Neural progenitor cell (in vitro differentiated cells): ENCODE data around the gene LIMK2. TPM values are rescaled to one million over a fixed set of nuclear protein-coding genes. Genes with fewer than 3 reads are reported as not detected.

Experiments
- DNase-seq: peaks from one replicate; pipeline ENCODE4 v3.0.0-alpha.2; 2016; ENCODE audit warnings: low spot score
- H2AFZ ChIP-seq: fragments of 200-600 bp; sonication (generic); replicated peaks from 2 replicates; pipeline ENCODE4 v1.6.1; 2016; ENCODE audit warnings: antibody characterized with exemption
- H3F3A ChIP-seq: fragments of 200-600 bp; sonication (generic); 2 replicates; pipeline ENCODE4 v1.6.1; 2016; ENCODE audit warnings: antibody characterized with exemption, low read depth
- H3K27ac ChIP-seq: fragments of 200-600 bp; sonication (generic); 2 replicates; pipeline ENCODE4 v1.5.1; 2016; ENCODE audit warnings: mild to moderate bottlenecking
- H3K27me3 ChIP-seq: fragments of 200-600 bp; sonication (generic); 2 replicates; pipeline ENCODE4 v1.6.1; 2016; ENCODE audit warnings: mild to moderate bottlenecking, moderate library complexity
- H3K36me3 ChIP-seq: fragments of 200-600 bp; sonication (generic); 2 replicates; pipeline ENCODE4 v1.5.1; 2016
- H3K4me1 ChIP-seq: fragments of 200-600 bp; sonication (generic); 2 replicates; pipeline ENCODE4 v1.6.1; 2016; ENCODE audit warnings: mixed run types
- H3K4me2 ChIP-seq: fragments of 200-600 bp; sonication (generic); 2 replicates; pipeline ENCODE4 v1.6.1; 2016
- H3K4me3 ChIP-seq: fragments of 200-600 bp; sonication (generic); 2 replicates; pipeline ENCODE4 v1.5.1; 2016
- H3K79me2 ChIP-seq: fragments of 200-600 bp; sonication (generic); 2 replicates; pipeline ENCODE4 v1.6.1; 2016; ENCODE audit warnings: low read depth
- H3K9ac ChIP-seq: fragments of 200-600 bp; sonication (generic); 2 replicates; pipeline ENCODE4 v1.6.1; 2016
- H3K9me3 ChIP-seq: fragments of 200-600 bp; sonication (generic); 2 replicates; pipeline ENCODE4 v1.5.1; 2016; ENCODE audit warnings: low read depth
- H4K20me1 ChIP-seq: fragments of 200-600 bp; sonication (generic); 2 replicates; pipeline ENCODE4 v1.6.1; 2016; ENCODE audit warnings: low read depth
- H3K27ac Mint-ChIP-seq: 3 replicates; pipeline ENCODE4 v1.8.0; 2021; ENCODE audit warnings: mixed read lengths
- H3K27me3 Mint-ChIP-seq: 2 replicates; pipeline ENCODE4 v1.8.0; 2022; ENCODE audit warnings: low read depth, mild to moderate bottlenecking, inconsistent platforms, moderate library complexity, mixed read lengths; ENCODE audit not compliant: insufficient read depth
- H3K36me3 Mint-ChIP-seq: 3 replicates; pipeline ENCODE4 v1.8.0; 2021; ENCODE audit warnings: mixed read lengths
- H3K4me1 Mint-ChIP-seq: 3 replicates; pipeline ENCODE4 v1.8.0; 2021; ENCODE audit warnings: mixed read lengths
- H3K4me3 Mint-ChIP-seq: 3 replicates; pipeline ENCODE4 v1.8.0; 2021; ENCODE audit warnings: mild to moderate bottlenecking, moderate library complexity, mixed read lengths
- H3K9me3 Mint-ChIP-seq: 3 replicates; pipeline ENCODE4 v1.8.0; 2020; ENCODE audit warnings: mixed read lengths
- CTCF ChIP-seq: fragments of 200-600 bp; sonication (generic); IDR thresholded peaks from 2 replicates; pipeline ENCODE4 v1.5.1; 2017; ENCODE audit warnings: antibody characterized with exemption, mild to moderate bottlenecking
- EZH2 ChIP-seq: fragments of 200-600 bp; sonication (generic); IDR thresholded peaks from 2 replicates; pipeline ENCODE4 v1.6.1; 2017; ENCODE audit warnings: antibody characterized with exemption, mild to moderate bottlenecking, moderate library complexity
- EZH2phosphoT487 ChIP-seq: fragments of 200-600 bp; sonication (generic); IDR thresholded peaks from 2 replicates; pipeline ENCODE4 v1.6.1; 2017; ENCODE audit warnings: antibody characterized with exemption
- total RNA-seq: library from RNA; depleted of rRNA; stranded (reverse); fragments of >200 nt; gene quantifications from 2 replicates; pipeline ENCODE4 v1.2.3, GENCODE V29; 2015; ENCODE audit warnings: low replicate concordance

LIMK2 gene
- total RNA-seq, 1 donor from 2014 or later: 28.1 TPM

- Histone ChIP-seq H3K4me3 (no peak overlapping the region), H3K79me2 (peaks cover 7% of the 10 kb centered on the region), H3K27ac (no peak overlapping the region), H4K20me1 (no peaks in the 10 kb centered on the region), H3K9ac (no peak overlapping the region), H3K27me3 (no peaks in the 10 kb centered on the region), H3K9me3 (no peaks in the 10 kb centered on the region), H2AFZ (no peak overlapping the region), H3F3A (no peaks in the 10 kb centered on the region), H3K4me2 (no peak overlapping the region), H3K4me1 (no peaks in the 10 kb centered on the region), H3K36me3 (no peaks in the 10 kb centered on the region)
- Mint-ChIP-seq H3K9me3 (no peaks in the 10 kb centered on the region), H3K36me3 (peaks cover 10% of the 10 kb centered on the region), H3K27ac (no peak overlapping the region), H3K4me1 (no peaks in the 10 kb centered on the region), H3K27me3 (no peaks in the 10 kb centered on the region), H3K4me3 (no peak overlapping the region)
- TF ChIP-seq EZH2phosphoT487: no peak
- TF ChIP-seq CTCF: no peak
- TF ChIP-seq EZH2: no peak
- no peak for DNase-seq
Observed at GRCh38 chr22:31178859-31179258, 33.2 kb upstream of the LIMK2 start.

- no peak overlapping the region for H3K4me3 Mint-ChIP-seq
- no peaks in the 10 kb centered on the region for H3K4me1 Mint-ChIP-seq
- DNase-seq: no peak
- Histone ChIP-seq H3K4me2 (no peak overlapping the region), H3K9ac (no peak overlapping the region), H3K27ac (no peak overlapping the region), H3K9me3 (no peaks in the 10 kb centered on the region), H3K36me3 (no peaks in the 10 kb centered on the region), H3K4me3 (no peak overlapping the region), H3K4me1 (no peaks in the 10 kb centered on the region), H2AFZ (no peak overlapping the region), H4K20me1 (no peaks in the 10 kb centered on the region), H3K79me2 (peaks cover 4% of the 10 kb centered on the region), H3K27me3 (no peaks in the 10 kb centered on the region), H3F3A (no peaks in the 10 kb centered on the region)
- TF ChIP-seq EZH2 (no peak), CTCF (no peak), EZH2phosphoT487 (no peak)
- H3K36me3 Mint-ChIP-seq: peaks cover 10% of the 10 kb centered on the region
- no peaks in the 10 kb centered on the region for H3K9me3 Mint-ChIP-seq
- no peak overlapping the region for H3K27ac Mint-ChIP-seq
- H3K27me3 Mint-ChIP-seq: no peaks in the 10 kb centered on the region
Observed at GRCh38 chr22:31179345-31179744, 32.8 kb upstream of the LIMK2 start.

- Mint-ChIP-seq H3K27ac (no peak overlapping the region), H3K9me3 (peaks cover 4% of the 10 kb centered on the region), H3K27me3 (no peaks in the 10 kb centered on the region), H3K4me3 (no peak overlapping the region), H3K4me1 (no peaks in the 10 kb centered on the region), H3K36me3 (peaks cover 22% of the 10 kb centered on the region)
- Histone ChIP-seq H3K9me3 (no peaks in the 10 kb centered on the region), H3K9ac (no peak overlapping the region), H3F3A (no peaks in the 10 kb centered on the region), H3K4me1 (no peaks in the 10 kb centered on the region), H3K4me3 (no peak overlapping the region), H4K20me1 (no peaks in the 10 kb centered on the region), H2AFZ (no peak overlapping the region), H3K36me3 (no peaks in the 10 kb centered on the region), H3K4me2 (no peak overlapping the region), H3K27ac (no peak overlapping the region), H3K79me2 (peaks cover 4% of the 10 kb centered on the region), H3K27me3 (no peaks in the 10 kb centered on the region)
- no peak for DNase-seq
- TF ChIP-seq EZH2phosphoT487 (no peak), EZH2 (no peak)
Observed at GRCh38 chr22:31184015-31184414, 28.1 kb upstream of the LIMK2 start.

GRCh38 chr22:31185056-31185455 is 27.0 kb upstream of the LIMK2 start:
- H2AFZ ChIP-seq: no peak overlapping the region
- H3K4me2 ChIP-seq: no peak overlapping the region
- peaks cover 4% of the 10 kb centered on the region for H3K9me3 Mint-ChIP-seq
- peaks cover 22% of the 10 kb centered on the region for H3K36me3 Mint-ChIP-seq
- H3K9me3 ChIP-seq: no peaks in the 10 kb centered on the region
- H3K27me3 ChIP-seq: no peaks in the 10 kb centered on the region
- no peaks in the 10 kb centered on the region for H3K4me1 Mint-ChIP-seq
- H3K79me2 ChIP-seq: peaks cover 4% of the 10 kb centered on the region
- no peaks in the 10 kb centered on the region for H3K27me3 Mint-ChIP-seq
- no peak overlapping the region for H3K4me3 Mint-ChIP-seq
- no peak for DNase-seq
- H3K4me1 ChIP-seq: no peaks in the 10 kb centered on the region
- H3F3A ChIP-seq: no peaks in the 10 kb centered on the region
- no peak overlapping the region for H3K9ac ChIP-seq
- H3K27ac ChIP-seq: no peak overlapping the region
- no peak for TF ChIP-seq CTCF
- TF ChIP-seq EZH2phosphoT487: no peak
- TF ChIP-seq EZH2: no peak
- no peak overlapping the region for H3K4me3 ChIP-seq
- no peaks in the 10 kb centered on the region for H3K36me3 ChIP-seq
- no peaks in the 10 kb centered on the region for H4K20me1 ChIP-seq
- no peak overlapping the region for H3K27ac Mint-ChIP-seq
